Measurements from ENCODE around the gene LAYN.

Gene LAYN

GRCh38 chr11:111598148-111598547, 57.6 kb downstream of the LAYN start:
- DNase-seq (ENCODE audit: low read depth), result no peak

GRCh38 chr11:111598559-111598958, 58.0 kb downstream of the LAYN start:
- no peak for DNase-seq (ENCODE audit: low read depth)

- no peak for DNase-seq (ENCODE audit: low read depth)
Observed at GRCh38 chr11:111601636-111601978, 61.1 kb downstream of the LAYN start.

- peak; percentile 76 for DNase-seq (ENCODE audit: low read depth)
Observed at GRCh38 chr11:111601979-111602864, 61.7 kb downstream of the LAYN start, which contains the start of gene SIK2. Gene SIK2 (plus strand): TSS chr11:111602449. CDS start chr11:111602564, 115 bp downstream.

- DNase-seq (ENCODE audit: low read depth), result no peak
Observed at GRCh38 chr11:111602865-111603610, 62.5 kb downstream of the LAYN start.

GRCh38 chr11:111603611-111604130, 63.2 kb downstream of the LAYN start:
- DNase-seq (ENCODE audit: low read depth), result no peak

GRCh38 chr11:111604392-111605009, 64.0 kb downstream of the LAYN start:
- no peak for DNase-seq (ENCODE audit: low read depth)

- no peak for DNase-seq (ENCODE audit: low read depth)
Observed at GRCh38 chr11:111605681-111606080, 65.2 kb downstream of the LAYN start.

- no peak for DNase-seq (ENCODE audit: low read depth)
Observed at GRCh38 chr11:111606986-111607385, 66.5 kb downstream of the LAYN start.

- DNase-seq (ENCODE audit: low read depth), result no peak
Observed at GRCh38 chr11:111607751-111608150, 67.2 kb downstream of the LAYN start.
